Neural cell (in vitro differentiated cells): ENCODE measurements around the gene ADAMTS20.

Experiments
- CTCF ChIP-seq: fragments of 450-650 bp; IDR thresholded peaks from 2 replicates; pipeline ENCODE4 v1.5.1; 2014; ENCODE audit warnings: antibody characterized with exemption, mild to moderate bottlenecking, moderate library complexity; ENCODE audit not compliant: poor library complexity, severe bottlenecking
- POLR2AphosphoS5 ChIP-seq: IDR thresholded peaks from 2 replicates; pipeline ENCODE4 v1.6.1; 2012
- TAF1 ChIP-seq: IDR thresholded peaks from 2 replicates; pipeline ENCODE4 v1.6.1; 2012; ENCODE audit warnings: low read depth

GRCh38 chr12:43577381-43577780 is 25.4 kb upstream of the ADAMTS20 start:
- TF ChIP-seq CTCF = no peak
- no peak for TF ChIP-seq TAF1
- no peak for TF ChIP-seq POLR2AphosphoS5
